H9 (cell line): ENCODE data around the gene PLSCR4. TPM values are rescaled to one million over a fixed set of nuclear protein-coding genes. Genes with fewer than 3 reads are reported as not detected.
A peak's percentile ranks its signal among the peaks of the same experiment; 100 is the strongest.

Experiments used
- DNase-seq: peaks from one replicate; pipeline ENCODE4 v3.0.0-alpha.2; 2017
- H2AFZ ChIP-seq: one replicate; pipeline ENCODE4 v1.6.1; 2013; ENCODE audit warnings: mild to moderate bottlenecking, low read length, control low read depth, moderate library complexity
- H2AK5ac ChIP-seq: 2 replicates; pipeline ENCODE4 v1.6.1; 2013; ENCODE audit warnings: low read length, control low read depth, mixed read lengths; ENCODE audit not compliant: insufficient read length
- H2BK120ac ChIP-seq: one replicate; pipeline ENCODE4 v1.6.1; 2013; ENCODE audit warnings: low read depth, mild to moderate bottlenecking, low read length, control low read depth, inconsistent platforms; ENCODE audit not compliant: poor library complexity, severe bottlenecking
- H2BK12ac ChIP-seq: 2 replicates; pipeline ENCODE4 v1.6.1; 2013; ENCODE audit warnings: low read length, control low read depth, mixed read lengths, low read depth; ENCODE audit not compliant: insufficient read length
- H2BK15ac ChIP-seq: 2 replicates; pipeline ENCODE4 v1.6.1; 2013; ENCODE audit warnings: low read depth, low read length, control low read depth
- H2BK20ac ChIP-seq: one replicate; pipeline ENCODE4 v1.6.1; 2013; ENCODE audit warnings: low read depth, mild to moderate bottlenecking, low read length, control low read depth, inconsistent platforms; ENCODE audit not compliant: poor library complexity, severe bottlenecking
- H2BK5ac ChIP-seq: 2 replicates; pipeline ENCODE4 v1.6.1; 2013; ENCODE audit warnings: low read length, control low read depth, mixed read lengths; ENCODE audit not compliant: insufficient read length
- H3K14ac ChIP-seq: 2 replicates; pipeline ENCODE4 v1.6.1; 2013; ENCODE audit warnings: low read length, control low read depth; ENCODE audit not compliant: insufficient read depth
- H3K18ac ChIP-seq: 2 replicates; pipeline ENCODE4 v1.6.1; 2013; ENCODE audit warnings: low read depth, mild to moderate bottlenecking, mixed read lengths, low read length, control low read depth; ENCODE audit not compliant: insufficient read length
- H3K23ac ChIP-seq: 2 replicates; pipeline ENCODE4 v1.6.1; 2013; ENCODE audit warnings: low read length, control low read depth, mixed read lengths, low read depth; ENCODE audit not compliant: insufficient read length
- H3K23me2 ChIP-seq: 2 replicates; pipeline ENCODE4 v1.6.1; 2013; ENCODE audit warnings: low read depth, mild to moderate bottlenecking, mixed read lengths, low read length, control low read depth; ENCODE audit not compliant: insufficient read length, poor library complexity, severe bottlenecking
- H3K27ac ChIP-seq: 2 replicates; pipeline ENCODE4 v1.5.1; 2013; ENCODE audit warnings: low read length, control low read depth, mixed read lengths, low read depth; ENCODE audit not compliant: insufficient read length
- H3K27me3 ChIP-seq: 2 replicates; pipeline ENCODE4 v1.6.1; 2013; ENCODE audit warnings: low read length, control low read depth, inconsistent platforms; ENCODE audit not compliant: insufficient read depth
- H3K4ac ChIP-seq: 2 replicates; pipeline ENCODE4 v1.6.1; 2013; ENCODE audit warnings: low read depth, mild to moderate bottlenecking, control low read depth, inconsistent platforms, low read length, moderate library complexity
- H3K4me1 ChIP-seq: 2 replicates; pipeline ENCODE4 v1.6.1; 2013; ENCODE audit warnings: low read length, control low read depth, inconsistent platforms; ENCODE audit not compliant: insufficient read depth
- H3K4me2 ChIP-seq: 2 replicates; pipeline ENCODE4 v1.6.1; 2013; ENCODE audit warnings: low read length, control low read depth, mixed read lengths; ENCODE audit not compliant: insufficient read length, insufficient read depth
- H3K56ac ChIP-seq: 2 replicates; pipeline ENCODE4 v1.6.1; 2013; ENCODE audit warnings: low read depth, mild to moderate bottlenecking, mixed read lengths, low read length, control low read depth; ENCODE audit not compliant: insufficient read length
- H3K79me1 ChIP-seq: 2 replicates; pipeline ENCODE4 v1.6.1; 2013; ENCODE audit warnings: low read depth, mild to moderate bottlenecking, moderate library complexity, low read length, control low read depth, inconsistent platforms; ENCODE audit not compliant: insufficient read depth, poor library complexity, severe bottlenecking
- H3K79me2 ChIP-seq: 2 replicates; pipeline ENCODE4 v1.6.1; 2013; ENCODE audit warnings: low read length, control low read depth, inconsistent platforms; ENCODE audit not compliant: insufficient read depth
- H3K9ac ChIP-seq: 2 replicates; pipeline ENCODE4 v1.6.1; 2013; ENCODE audit warnings: low read length, control low read depth, mixed read lengths; ENCODE audit not compliant: insufficient read length; ENCODE audit errors: extremely low read depth
- H3K9me3 ChIP-seq: one replicate; pipeline ENCODE4 v1.6.1; 2013; ENCODE audit warnings: low read depth, low read length, inconsistent platforms; ENCODE audit not compliant: control insufficient read depth
- H3T11ph ChIP-seq: one replicate; pipeline ENCODE4 v1.6.1; 2013; ENCODE audit warnings: mild to moderate bottlenecking, low read length, control low read depth, inconsistent platforms
- H4K20me1 ChIP-seq: one replicate; pipeline ENCODE4 v1.6.1; 2013; ENCODE audit not compliant: control insufficient read depth, insufficient read length, insufficient read depth
- H4K5ac ChIP-seq: 2 replicates; pipeline ENCODE4 v1.6.1; 2013; ENCODE audit warnings: low read depth, mild to moderate bottlenecking, mixed read lengths, low read length, control low read depth; ENCODE audit not compliant: insufficient read length
- H4K8ac ChIP-seq: replicated peaks from 2 replicates; pipeline ENCODE4 v1.6.1; 2013; ENCODE audit warnings: low read length, control low read depth, mixed read lengths, low read depth; ENCODE audit not compliant: insufficient read length
- H4K91ac ChIP-seq: 2 replicates; pipeline ENCODE4 v1.6.1; 2013; ENCODE audit warnings: low read depth, mild to moderate bottlenecking, moderate library complexity, mixed read lengths, low read length, control low read depth; ENCODE audit not compliant: insufficient read length
- H3K27ac Mint-ChIP-seq, 3 experiments: 2 replicates in 2 of 3; 3 replicates in 1 of 3; pipeline ENCODE4 v1.8.0; 2020 to 2021; ENCODE audit warnings: mixed read lengths in 3 of 3, mild to moderate bottlenecking in 1 of 3, moderate library complexity in 1 of 3
- H3K27me3 Mint-ChIP-seq: 2 replicates; pipeline ENCODE4 v1.8.0; 2021; ENCODE audit warnings: low read depth, mild to moderate bottlenecking, moderate library complexity, mixed read lengths
- H3K36me3 Mint-ChIP-seq, 3 experiments: 2 replicates in 2 of 3; 3 replicates in 1 of 3; pipeline ENCODE4 v1.8.0; 2020 to 2021; ENCODE audit warnings: low read depth in 3 of 3, mixed read lengths in 3 of 3; ENCODE audit not compliant: insufficient read depth in 1 of 3
- H3K4me1 Mint-ChIP-seq, 2 experiments: 2 replicates each; pipeline ENCODE4 v1.8.0; 2020; ENCODE audit warnings: mixed read lengths in 2 of 2
- H3K4me3 Mint-ChIP-seq, 2 experiments: 2 replicates in 1 of 2; 3 replicates in 1 of 2; pipeline ENCODE4 v1.8.0; 2020 to 2021; ENCODE audit warnings: mild to moderate bottlenecking in 2 of 2, mixed read lengths in 2 of 2, moderate library complexity in 1 of 2
- H3K9me3 Mint-ChIP-seq, 2 experiments: 2 replicates in 1 of 2; 3 replicates in 1 of 2; pipeline ENCODE4 v1.8.0; 2020; ENCODE audit warnings: mild to moderate bottlenecking in 2 of 2, mixed read lengths in 2 of 2, moderate library complexity in 1 of 2
- CTCF ChIP-seq: fragments of 200-600 bp; sonication (generic); conservative IDR thresholded peaks from 3 replicates; pipeline ENCODE4 v1.8.0; 2021; ENCODE audit warnings: antibody characterized with exemption, mild to moderate bottlenecking
- WGBS: extraction: QIAGEN DNeasy Blood & Tissue Kit; methylation state at CpG from one replicate; pipeline ENCODE4 v1.1.7; 2013; ENCODE audit warnings: missing lambda C conversion rate, low lambda C conversion rate, mixed read lengths; ENCODE audit not compliant: insufficient read length; ENCODE audit errors: extremely low coverage; 5-methylcytosine and 5-hydroxymethylcytosine counted together
- total RNA-seq: library from RNA; stranded (reverse); gene quantifications from 2 replicates; pipeline ENCODE4 v1.2.1, GENCODE V29; 2021

PLSCR4 gene
- total RNA-seq, 1 experiment from 2014 or later = 1.2 TPM

- no peak overlapping the region for H3K23ac ChIP-seq
- H4K8ac ChIP-seq = no peak overlapping the region
- H3K4ac ChIP-seq = no peak overlapping the region
- H4K20me1 ChIP-seq = no peaks in the 10 kb centered on the region
- H3K14ac ChIP-seq = no peak overlapping the region
- no peak for DNase-seq
- no peak overlapping the region for H3T11ph ChIP-seq
- no peak overlapping the region for H3K4me3 Mint-ChIP-seq
- H2BK5ac ChIP-seq = no peak overlapping the region
- H4K91ac ChIP-seq = no peak overlapping the region
- no peaks in the 10 kb centered on the region for H3K4me1 ChIP-seq
- no peaks in the 10 kb centered on the region for H3K27me3 Mint-ChIP-seq
- no peak overlapping the region for H3K4me2 ChIP-seq
- H3K4me1 Mint-ChIP-seq = peaks cover 8 to 10% of the 10 kb centered on the region in 2 experiments; a peak in 3 of 4 replicates
- whole genome bisulfite sequencing = no CpG with 5 or more reads among the region's 2 CpGs
- no peaks in the 10 kb centered on the region for H3K79me2 ChIP-seq
- H4K5ac ChIP-seq = no peak overlapping the region
- no peak overlapping the region for H3K27ac ChIP-seq
- H2BK20ac ChIP-seq = no peak overlapping the region
- no peak overlapping the region for H3K18ac ChIP-seq
- no peak overlapping the region for H2AFZ ChIP-seq
- H3K9ac ChIP-seq = no peak overlapping the region
- no peak overlapping the region for H3K56ac ChIP-seq
- TF ChIP-seq CTCF = no peak
- H2BK12ac ChIP-seq = no peak overlapping the region
- H2BK15ac ChIP-seq = no peak overlapping the region
- no peaks in the 10 kb centered on the region for H3K36me3 Mint-ChIP-seq
- H2AK5ac ChIP-seq = no peak overlapping the region
- no peaks in the 10 kb centered on the region for H3K79me1 ChIP-seq
- H3K27me3 ChIP-seq = no peaks in the 10 kb centered on the region; the same call in 1 of the 2 replicates
- H3K9me3 ChIP-seq = no peaks in the 10 kb centered on the region
- no peaks in the 10 kb centered on the region for H3K9me3 Mint-ChIP-seq
- H3K27ac Mint-ChIP-seq = 0 out of 7 replicates have a peak overlapping the region, but pooled peaks of 1 of the 3 experiments have one; percentile 57
- H3K23me2 ChIP-seq = no peaks in the 10 kb centered on the region
- no peak overlapping the region for H2BK120ac ChIP-seq
These were observed 50.3 kb downstream of the PLSCR4 start for GRCh38 chr3:146200461-146201220.
